Natural killer cell (primary cell): ENCODE results near the gene MYCBP2. TPM values are rescaled to one million over a fixed set of nuclear protein-coding genes. Genes with fewer than 3 reads are reported as not detected.

Experiments used
- ATAC-seq, 3 donors: fragments of 150-1000 bp in 2 of 3; fragments of 200-7000 bp in 1 of 3; cut with Tn5 transposase; 1 replicate in 1 of 3; 2 replicates in 2 of 3; pipeline ENCODE4 v1.10.0; 2021; ENCODE audit warnings: mild to moderate bottlenecking in 2 of 3, moderate library complexity in 2 of 3
- DNase-seq, 2 donors: peaks; one replicate each; pipeline versions ENCODE4 v3.0.0 to v3.0.0-alpha.2; 2013 to 2021; ENCODE audit warnings: mixed read lengths in 1 of 2
- H3K27ac ChIP-seq: one replicate; pipeline ENCODE4 v1.5.1; 2013; ENCODE audit warnings: mild to moderate bottlenecking, low read length
- H3K27me3 ChIP-seq: one replicate; pipeline ENCODE4 v1.6.1; 2013; ENCODE audit warnings: low read length; ENCODE audit not compliant: control insufficient read depth, insufficient read depth
- H3K36me3 ChIP-seq: one replicate; pipeline ENCODE4 v1.6.1; 2013; ENCODE audit warnings: low read length; ENCODE audit not compliant: control insufficient read depth, insufficient read depth
- H3K4me1 ChIP-seq: one replicate; pipeline ENCODE4 v1.6.1; 2013; ENCODE audit warnings: low read length; ENCODE audit not compliant: control insufficient read depth, insufficient read depth
- H3K4me3 ChIP-seq: one replicate; pipeline ENCODE4 v1.5.1; 2013; ENCODE audit warnings: low read length
- H3K9me3 ChIP-seq: one replicate; pipeline ENCODE4 v1.6.1; 2013; ENCODE audit warnings: low read length; ENCODE audit not compliant: control insufficient read depth, insufficient read depth
- H3K27ac Mint-ChIP-seq, 2 donors: one replicate each; pipeline ENCODE4 v1.8.0; 2022; ENCODE audit warnings: mild to moderate bottlenecking in 2 of 2, mixed read lengths in 2 of 2, moderate library complexity in 1 of 2
- H3K27me3 Mint-ChIP-seq, 2 donors: one replicate each; pipeline ENCODE4 v1.8.0; 2022; ENCODE audit warnings: low read depth in 2 of 2, mixed read lengths in 2 of 2
- H3K36me3 Mint-ChIP-seq: one replicate; pipeline ENCODE4 v1.8.0; 2022; ENCODE audit warnings: mixed read lengths
- H3K4me1 Mint-ChIP-seq, 2 donors: one replicate each; pipeline ENCODE4 v1.8.0; 2022; ENCODE audit warnings: mixed read lengths in 2 of 2
- H3K4me3 Mint-ChIP-seq: one replicate; pipeline ENCODE4 v1.8.0; 2022; ENCODE audit warnings: mild to moderate bottlenecking, moderate library complexity, mixed read lengths
- H3K9me3 Mint-ChIP-seq, 2 donors: one replicate each; pipeline ENCODE4 v1.8.0; 2022; ENCODE audit warnings: mixed read lengths in 2 of 2
- WGBS: methylation state at CpG from one replicate; pipeline ENCODE4 v1.1.7; 2013; ENCODE audit warnings: missing lambda C conversion rate; ENCODE audit not compliant: insufficient coverage; 5-methylcytosine and 5-hydroxymethylcytosine counted together
- intact Hi-C: fragments of 100-400 bp; cut with micrococcal nuclease; formaldehyde crosslinking; loops from one replicate; pipeline ENCODE4 v1.14.2; 2022
- total RNA-seq, 4 donors: library from RNA; stranded (reverse); fragments of 120-200 nt in 1 of 4; gene quantifications; one replicate each; pipeline versions ENCODE4 v1.2.3 to v1.2.4, GENCODE V29; 2013 to 2022
- TF ChIP-seq, protein P1 (sequence below): fragments of 200-600 bp; IDR thresholded peaks from one replicate; pipeline ENCODE4 v1.8.0; 2022; ENCODE audit warnings: antibody characterized with exemption

MYCBP2 gene
- total RNA-seq, 3 donors from 2014 or later (not counting 1 experiment from before 2014, with no cell fraction given) = 119 to 155 (median 147) TPM

DNA sequence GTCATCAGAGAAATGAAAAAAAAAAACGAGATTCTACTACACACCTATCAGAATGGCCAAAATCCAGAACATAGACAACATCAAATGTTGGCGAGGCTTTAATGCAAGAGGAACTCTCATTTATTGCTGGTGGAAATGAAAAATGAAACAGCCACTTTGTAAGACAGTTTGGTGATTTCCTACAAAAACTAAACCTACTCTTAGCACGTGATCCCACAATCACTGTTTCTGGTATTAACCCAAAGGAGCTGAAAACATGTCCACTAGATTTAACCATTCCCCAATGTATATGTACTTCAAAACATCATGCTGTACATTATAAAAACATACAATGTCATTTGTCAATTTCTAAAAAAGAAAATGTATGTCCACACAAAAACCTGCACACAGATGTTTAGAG is 13.0 kb downstream of the MYCBP2 start:
- TF ChIP-seq, protein P1, sequence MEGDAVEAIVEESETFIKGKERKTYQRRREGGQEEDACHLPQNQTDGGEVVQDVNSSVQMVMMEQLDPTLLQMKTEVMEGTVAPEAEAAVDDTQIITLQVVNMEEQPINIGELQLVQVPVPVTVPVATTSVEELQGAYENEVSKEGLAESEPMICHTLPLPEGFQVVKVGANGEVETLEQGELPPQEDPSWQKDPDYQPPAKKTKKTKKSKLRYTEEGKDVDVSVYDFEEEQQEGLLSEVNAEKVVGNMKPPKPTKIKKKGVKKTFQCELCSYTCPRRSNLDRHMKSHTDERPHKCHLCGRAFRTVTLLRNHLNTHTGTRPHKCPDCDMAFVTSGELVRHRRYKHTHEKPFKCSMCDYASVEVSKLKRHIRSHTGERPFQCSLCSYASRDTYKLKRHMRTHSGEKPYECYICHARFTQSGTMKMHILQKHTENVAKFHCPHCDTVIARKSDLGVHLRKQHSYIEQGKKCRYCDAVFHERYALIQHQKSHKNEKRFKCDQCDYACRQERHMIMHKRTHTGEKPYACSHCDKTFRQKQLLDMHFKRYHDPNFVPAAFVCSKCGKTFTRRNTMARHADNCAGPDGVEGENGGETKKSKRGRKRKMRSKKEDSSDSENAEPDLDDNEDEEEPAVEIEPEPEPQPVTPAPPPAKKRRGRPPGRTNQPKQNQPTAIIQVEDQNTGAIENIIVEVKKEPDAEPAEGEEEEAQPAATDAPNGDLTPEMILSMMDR = no peak
- intact Hi-C loops = no loop called here
- H3K36me3 Mint-ChIP-seq = no peaks in the 10 kb centered on the region
- H3K9me3 Mint-ChIP-seq = no peaks in the 10 kb centered on the region
- no peaks in the 10 kb centered on the region for H3K27me3 ChIP-seq
- no peak overlapping the region for H3K4me3 ChIP-seq
- 54% methylated on average over 2 of the region's 3 CpGs for WGBS
- no peak overlapping the region for H3K27ac ChIP-seq
- DNase-seq (no peak), ATAC-seq (no peak)
- H3K36me3 ChIP-seq = no peaks in the 10 kb centered on the region
- no peaks in the 10 kb centered on the region for H3K27me3 Mint-ChIP-seq
- H3K4me3 Mint-ChIP-seq = no peak overlapping the region
- H3K27ac Mint-ChIP-seq = peak overlapping the region; percentile 29 to 30
- H3K4me1 Mint-ChIP-seq = peaks cover 70 to 79% of the 10 kb centered on the region in 2 donors
- H3K9me3 ChIP-seq = no peaks in the 10 kb centered on the region
- peaks cover 24% of the 10 kb centered on the region for H3K4me1 ChIP-seq

DNA sequence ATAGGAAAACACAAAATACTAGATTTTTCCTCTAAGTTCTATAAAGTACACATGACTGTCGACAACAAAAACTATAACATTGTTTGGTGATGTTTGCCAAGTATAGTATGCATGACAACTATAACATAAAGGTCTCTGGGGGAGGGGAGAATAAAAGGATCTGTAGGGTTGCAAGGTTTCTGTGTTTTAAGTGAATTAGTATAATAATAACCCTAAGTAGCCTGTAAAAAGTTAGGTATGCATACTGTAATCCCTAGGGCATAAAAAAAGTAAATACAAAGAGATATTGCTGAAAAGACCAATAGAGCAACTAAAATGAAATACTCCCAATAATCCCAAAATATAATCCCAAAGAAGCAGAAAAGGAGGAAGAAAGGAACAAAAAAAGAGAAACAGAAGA is 14.6 kb downstream of the MYCBP2 start:
- H3K27me3 Mint-ChIP-seq = no peaks in the 10 kb centered on the region
- Histone ChIP-seq H3K9me3 (no peaks in the 10 kb centered on the region), H3K27ac (no peak overlapping the region), H3K4me3 (no peak overlapping the region), H3K4me1 (peaks cover 20% of the 10 kb centered on the region), H3K27me3 (no peaks in the 10 kb centered on the region), H3K36me3 (no peaks in the 10 kb centered on the region)
- H3K27ac Mint-ChIP-seq = no peak overlapping the region
- TF ChIP-seq, protein P1 = no peak
- no peaks in the 10 kb centered on the region for H3K36me3 Mint-ChIP-seq
- WGBS = no CpG with 5 or more reads among the region's 1 CpG
- ATAC-seq = no peak
- DNase-seq = no peak
- peaks cover 84 to 90% of the 10 kb centered on the region in 2 donors for H3K4me1 Mint-ChIP-seq
- no peaks in the 10 kb centered on the region for H3K9me3 Mint-ChIP-seq
- H3K4me3 Mint-ChIP-seq = no peak overlapping the region
- intact Hi-C loops = no loop called here

DNA sequence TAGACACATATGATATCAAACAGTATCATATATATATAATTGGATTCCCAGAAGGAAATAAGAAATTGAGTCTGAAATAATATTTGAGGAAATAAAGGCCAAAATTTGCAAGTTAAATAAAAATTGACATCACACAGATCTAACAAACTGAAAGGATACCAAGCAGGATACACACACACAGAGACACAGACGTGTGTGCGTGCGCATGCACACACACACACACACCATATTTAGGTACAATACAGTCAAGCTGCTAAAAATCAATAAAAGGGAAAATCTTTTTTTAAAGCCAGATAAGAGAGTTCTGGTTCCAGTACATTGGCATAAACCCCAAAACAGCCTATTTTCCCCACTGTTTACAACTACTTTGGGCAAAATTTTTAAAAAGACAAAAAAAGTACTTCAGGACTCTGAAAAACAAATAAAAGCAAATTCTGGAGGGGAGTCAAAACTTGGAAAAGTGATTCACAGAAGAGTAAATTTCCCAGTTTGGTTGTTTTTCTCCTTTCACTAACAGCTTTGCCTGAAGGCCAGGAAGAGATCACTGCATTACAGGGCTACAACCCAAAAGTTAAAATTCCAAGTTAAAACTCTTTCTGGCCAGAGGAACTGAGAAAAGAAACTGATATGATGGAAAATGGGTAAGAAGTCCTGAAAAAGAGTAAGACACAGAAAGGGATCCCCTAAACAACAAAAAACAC is 16.2 kb downstream of the MYCBP2 start:
- Histone ChIP-seq H3K27me3 (no peaks in the 10 kb centered on the region), H3K27ac (no peak overlapping the region), H3K4me1 (peaks cover 7% of the 10 kb centered on the region), H3K9me3 (no peaks in the 10 kb centered on the region), H3K4me3 (no peak overlapping the region), H3K36me3 (no peaks in the 10 kb centered on the region)
- H3K27me3 Mint-ChIP-seq = no peaks in the 10 kb centered on the region
- intact Hi-C loops = no loop called here
- DNase-seq (no peak), ATAC-seq (no peak)
- no peaks in the 10 kb centered on the region for H3K9me3 Mint-ChIP-seq
- H3K36me3 Mint-ChIP-seq = no peaks in the 10 kb centered on the region
- WGBS = 89% methylated on average over 3 of the region's 3 CpGs
- H3K4me3 Mint-ChIP-seq = no peak overlapping the region
- peak overlapping the region in 1 of 2 donors; percentile 6 for H3K27ac Mint-ChIP-seq
- TF ChIP-seq, protein P1 = no peak
- peaks cover 81 to 87% of the 10 kb centered on the region in 2 donors for H3K4me1 Mint-ChIP-seq

DNA sequence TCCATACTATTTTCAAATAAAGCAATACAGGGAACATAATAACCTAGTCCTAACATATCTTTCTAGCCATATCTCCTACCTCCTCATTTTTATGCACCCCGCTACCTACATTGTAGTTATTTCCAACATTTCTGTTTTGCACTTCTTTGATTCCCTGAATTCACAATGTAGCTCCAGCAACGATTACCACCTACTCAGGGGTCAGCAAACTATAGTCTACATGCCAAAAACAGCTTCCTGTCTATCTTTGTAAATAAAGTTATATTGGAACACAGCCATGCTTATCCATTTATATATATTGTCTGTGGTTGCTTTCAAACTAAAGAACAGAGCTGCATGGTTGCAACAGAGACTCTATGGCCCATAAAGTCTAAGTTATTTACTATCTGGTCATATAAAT is 16.7 kb downstream of the MYCBP2 start:
- Mint-ChIP-seq H3K9me3 (no peaks in the 10 kb centered on the region), H3K36me3 (no peaks in the 10 kb centered on the region), H3K27ac (peak overlapping the region in 1 of 2 donors; percentile 6), H3K4me1 (peaks cover 86 to 90% of the 10 kb centered on the region in 2 donors), H3K27me3 (no peaks in the 10 kb centered on the region), H3K4me3 (no peak overlapping the region)
- intact Hi-C loops = no loop called here
- H3K27me3 ChIP-seq = no peaks in the 10 kb centered on the region
- no peak overlapping the region for H3K4me3 ChIP-seq
- no peaks in the 10 kb centered on the region for H3K36me3 ChIP-seq
- H3K4me1 ChIP-seq = peaks cover 5% of the 10 kb centered on the region
- no peak overlapping the region for H3K27ac ChIP-seq
- ATAC-seq (no peak), DNase-seq (no peak)
- 90% methylated on average over 2 of the region's 2 CpGs for WGBS
- H3K9me3 ChIP-seq = no peaks in the 10 kb centered on the region
- TF ChIP-seq, protein P1 = no peak
